Erythroblast (primary cell): ENCODE data around the gene ABHD16A.
A peak's percentile ranks its signal among the peaks of the same experiment; 100 is the strongest.
"Not testable (repeated sequence)": the region's sequence is repeated elsewhere in the genome, so short reads cannot be mapped to it uniquely, and the experiment has no call there.

Experiments
- DNase-seq, 2 experiments: peaks; one replicate each; lab custom pipeline; 2025; lab: John Stamatoyannopoulos, UW
- GATA1 ChIP-seq: IDR thresholded peaks from 2 replicates; pipeline ENCODE4 v1.6.1; 2011; ENCODE audit warnings: low read depth, mild to moderate bottlenecking, control low read depth, low read length, moderate library complexity
- POLR2A ChIP-seq: IDR thresholded peaks from 2 replicates; pipeline ENCODE4 v1.6.1; 2011; ENCODE audit warnings: mild to moderate bottlenecking, low read length

The ABHD16A gene

DNA sequence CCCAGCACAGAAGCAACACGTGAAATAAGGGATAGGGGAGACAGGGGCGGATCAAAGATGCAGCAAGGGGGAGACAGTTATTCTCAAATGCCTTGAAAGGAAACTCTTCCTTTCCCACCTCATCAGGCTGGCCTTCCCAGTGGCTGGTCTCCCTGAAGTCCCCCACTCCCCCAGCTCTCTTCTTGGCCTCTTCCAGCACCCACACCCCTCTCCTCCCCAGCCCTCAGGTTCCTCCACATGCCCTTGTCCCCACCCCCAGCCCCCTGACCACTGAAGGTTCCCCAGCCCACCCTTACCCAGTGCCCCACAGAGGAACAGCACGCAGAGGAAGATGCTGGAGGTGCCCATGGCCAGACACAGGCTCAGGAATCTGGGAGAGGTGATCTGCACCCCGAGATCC, 10.3 kb upstream of the ABHD16A start:
- TF ChIP-seq GATA1 = no peak
- TF ChIP-seq POLR2A = no peak
- no peak for DNase-seq

DNA sequence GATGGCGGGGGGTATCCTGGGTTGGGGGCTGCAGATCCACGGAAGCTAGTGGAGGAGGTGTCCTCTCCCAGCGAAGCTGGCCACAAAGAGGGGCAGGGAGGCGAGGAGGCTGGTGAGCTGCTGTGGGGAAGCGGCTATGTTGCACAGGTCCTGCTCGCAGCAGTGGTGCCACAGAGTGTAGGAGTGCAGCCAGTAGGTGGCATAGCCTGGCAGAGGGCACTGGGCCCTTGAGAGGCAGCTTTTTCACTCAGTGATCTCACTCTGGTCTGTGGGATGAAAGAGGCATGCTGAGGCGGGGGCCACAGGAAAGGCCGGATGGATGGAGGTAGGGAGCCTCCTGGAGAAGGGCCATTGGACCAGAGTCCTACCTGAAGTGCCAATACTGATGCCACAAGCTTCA, 9.2 kb upstream of the ABHD16A start:
- TF ChIP-seq GATA1 = no peak
- TF ChIP-seq POLR2A = no peak
- DNase-seq = no peak

DNA sequence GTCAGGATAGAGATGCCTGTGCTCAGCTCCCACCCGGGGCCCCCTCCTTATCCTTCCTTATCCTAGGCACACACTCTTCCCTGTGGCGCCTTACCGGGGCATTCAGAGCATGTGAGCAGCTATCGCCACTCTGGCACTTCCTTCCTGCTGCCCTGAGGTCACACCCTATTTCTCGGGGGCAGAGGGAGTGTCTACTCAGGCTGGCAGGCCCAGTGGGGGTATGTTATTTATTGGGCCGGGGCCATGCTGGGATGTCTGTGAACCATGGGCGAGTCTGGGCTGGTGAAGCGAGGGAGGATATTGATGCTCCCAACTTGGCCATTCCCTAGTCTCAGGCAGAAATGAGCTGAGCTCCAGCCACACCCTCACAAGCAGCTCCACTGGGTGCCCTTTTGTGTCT, 8.1 kb upstream of the ABHD16A start:
- TF ChIP-seq POLR2A (peak; percentile 50), GATA1 (no peak)
- DNase-seq = peak; percentile 45 to 57

GRCh38 chr6:31710523-31711219, 7.5 kb upstream of the ABHD16A start:
- TF ChIP-seq POLR2A (no peak), GATA1 (no peak)
- no peak for DNase-seq

GRCh38 chr6:31709157-31709556, 6.0 kb upstream of the ABHD16A start:
- not testable (repeated sequence) for DNase-seq

DNA sequence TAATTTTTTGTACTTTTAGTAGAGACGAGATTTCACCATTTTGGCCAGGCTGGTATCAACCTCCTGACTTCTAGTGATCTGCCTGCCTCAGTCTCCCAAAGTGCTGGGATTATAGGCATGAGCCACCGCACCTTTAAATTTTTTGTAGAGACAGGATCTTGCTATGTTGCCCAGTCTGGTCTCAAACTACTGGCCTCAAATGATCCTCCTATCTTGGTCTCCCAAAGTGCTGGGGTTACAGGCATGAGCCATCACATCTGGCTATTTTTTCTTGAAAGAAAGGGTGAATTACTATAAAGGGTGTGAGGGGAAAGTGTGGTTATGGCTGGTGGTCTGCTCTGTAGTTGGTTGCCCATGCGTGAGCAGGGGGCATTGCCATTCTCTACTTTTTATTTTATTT, 5.1 kb upstream of the ABHD16A start:
- no peak for TF ChIP-seq GATA1
- TF ChIP-seq POLR2A = no peak

GRCh38 chr6:31707701-31708100, 4.6 kb upstream of the ABHD16A start:
- DNase-seq = no peak
- no peak for TF ChIP-seq POLR2A
- TF ChIP-seq GATA1 = no peak

More for the DNA sequence above, 5.1 kb upstream of the ABHD16A start:
- no peak for DNase-seq

DNA sequence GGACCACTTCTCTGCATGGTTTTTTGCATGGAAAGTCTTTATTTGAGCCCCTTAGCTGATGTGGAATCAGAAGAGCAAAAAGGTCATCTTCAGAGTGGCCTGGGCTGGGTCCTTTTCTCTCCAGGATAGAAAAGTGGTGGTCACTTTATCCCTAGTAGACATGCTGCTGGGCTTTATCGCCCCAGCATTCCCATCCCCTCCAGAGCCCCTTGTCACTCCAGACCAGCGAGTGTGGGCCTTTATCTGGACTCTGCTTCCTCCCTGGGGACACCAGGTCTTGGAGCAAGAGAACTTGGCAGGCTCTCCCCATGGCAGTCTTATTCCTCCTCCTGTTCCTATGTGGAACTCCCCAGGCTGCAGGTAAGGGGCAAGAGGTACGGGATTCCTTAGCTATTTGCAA, 3.5 kb upstream of the ABHD16A start, which contains the start of gene LY6G6F:
Gene LY6G6F, plus strand, starts transcription at position 268 of the 400 bp plus-strand sequence. Its CDS starts 41 bp downstream, at position 309.
- TF ChIP-seq GATA1 (no peak), POLR2A (no peak)
- no peak for DNase-seq

DNA sequence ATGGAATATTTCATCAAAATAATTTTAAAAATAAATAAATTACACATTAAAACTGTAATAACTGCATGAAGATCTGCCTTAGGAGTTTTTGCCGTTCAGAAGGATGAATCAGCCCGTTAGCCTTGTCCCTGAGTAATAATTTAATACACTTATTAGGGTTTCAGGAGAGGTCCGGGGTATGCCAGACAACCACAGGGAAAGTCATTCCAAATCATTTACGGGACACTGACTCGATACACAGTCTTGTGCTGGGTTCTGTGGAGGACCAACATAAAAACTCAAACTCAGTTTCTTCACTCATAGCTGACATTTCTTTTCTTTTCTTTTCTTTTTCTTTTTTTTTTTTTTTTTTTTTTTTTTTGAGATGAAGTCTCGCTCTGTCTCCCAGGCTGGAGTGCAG, 2.8 kb upstream of the ABHD16A start:
- no peak for DNase-seq
- TF ChIP-seq GATA1 (no peak), POLR2A (no peak)

DNA sequence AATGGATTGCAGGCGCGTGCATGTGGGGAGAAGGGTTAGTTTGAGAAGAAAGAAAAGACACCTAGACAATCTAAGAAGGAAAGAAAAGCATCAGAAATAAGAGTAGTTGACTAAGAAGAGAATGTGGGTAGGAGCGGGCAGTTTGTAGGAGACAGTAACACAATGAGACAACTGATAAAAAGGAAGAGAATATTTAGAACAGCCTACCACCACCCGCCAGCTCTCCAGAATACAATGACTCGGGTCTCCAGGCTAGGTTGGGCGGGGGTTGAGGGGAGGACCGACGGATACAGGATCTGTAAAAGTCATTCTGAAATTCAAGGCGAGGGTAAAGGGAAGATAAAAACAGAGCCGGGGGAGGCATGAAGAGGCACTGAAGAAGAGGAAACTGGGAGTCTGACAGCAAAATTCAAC, 712 bp downstream of the ABHD16A start:
- no peak for TF ChIP-seq POLR2A
- no peak for TF ChIP-seq GATA1
- peak; percentile 74 to 83 for DNase-seq

DNA sequence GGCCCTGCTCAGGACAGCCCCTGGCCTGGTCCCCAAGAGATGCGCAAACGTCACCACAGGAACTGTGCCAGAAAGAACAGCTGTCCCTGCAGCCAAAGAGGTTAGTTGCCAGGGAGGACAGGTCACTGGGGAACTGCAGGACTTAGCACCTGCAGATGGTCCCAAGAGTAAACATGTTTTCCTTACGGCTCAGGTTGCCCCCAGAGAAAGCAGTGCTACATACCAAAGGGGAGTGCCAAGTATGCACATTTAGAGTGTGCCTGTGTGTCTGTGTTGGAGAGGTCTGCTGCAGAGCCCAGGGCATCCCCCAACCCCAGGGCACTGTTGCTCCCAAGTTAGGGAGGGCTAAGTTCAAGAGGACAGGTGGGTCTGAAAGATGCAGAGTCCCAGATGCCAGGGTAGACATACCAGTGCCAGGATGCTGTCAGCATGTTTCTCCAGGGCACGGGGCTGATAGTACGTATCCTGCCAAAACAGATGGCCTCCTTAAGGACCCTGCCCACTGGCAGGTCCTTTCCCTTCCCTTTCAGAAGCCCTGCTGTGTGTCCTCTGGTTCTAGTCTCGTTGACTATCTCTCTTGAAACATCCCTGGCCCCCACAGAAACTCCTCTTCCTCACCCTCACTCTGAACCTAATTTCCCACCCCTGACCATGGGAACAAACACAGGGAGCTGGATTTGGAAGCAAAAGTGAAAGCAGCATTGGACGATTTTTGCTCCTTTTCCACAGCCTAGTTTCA, 1.3 kb downstream of the ABHD16A start:
- no peak for TF ChIP-seq POLR2A
- no peak for TF ChIP-seq GATA1
- peak; percentile 76 to 84 for DNase-seq

DNA sequence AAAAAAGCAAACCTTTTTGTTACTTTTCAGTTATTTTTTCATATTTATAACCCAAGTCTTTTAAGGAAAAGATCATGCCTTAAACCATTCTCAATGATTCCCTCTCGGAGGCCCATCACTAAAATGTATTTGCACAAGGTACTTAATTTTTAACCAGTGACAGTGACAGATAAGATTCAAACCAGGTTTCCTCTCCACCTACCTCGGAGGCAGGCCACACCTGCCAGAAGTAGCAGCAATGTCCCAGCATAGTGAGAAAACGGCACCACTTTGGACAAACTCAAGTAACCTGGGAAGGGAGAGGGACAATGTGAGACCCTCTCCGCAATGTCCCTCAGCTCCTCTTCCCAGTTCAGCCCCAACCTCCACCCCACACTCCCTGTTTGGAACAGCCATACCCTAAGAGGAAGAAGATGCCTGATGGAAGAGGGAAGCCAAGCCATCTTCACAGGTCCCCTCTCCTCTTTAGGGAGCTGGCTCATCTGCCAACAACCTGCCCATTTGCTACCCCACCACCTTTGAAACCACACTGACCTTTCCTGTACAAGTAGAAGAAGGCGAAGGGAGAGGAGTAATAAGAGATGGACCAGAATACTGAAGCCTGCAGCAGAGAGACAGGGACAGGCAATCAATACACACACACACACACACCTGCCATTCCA, 2.3 kb downstream of the ABHD16A start:
- DNase-seq = no peak
- TF ChIP-seq POLR2A = no peak

- no peak for DNase-seq
- TF ChIP-seq POLR2A (no peak), GATA1 (no peak)
Observed at GRCh38 chr6:31697555-31697954, 5.6 kb downstream of the ABHD16A start.

GRCh38 chr6:31693535-31693934, 9.6 kb downstream of the ABHD16A start:
- TF ChIP-seq GATA1 (no peak), POLR2A (no peak)
- DNase-seq = no peak

DNA sequence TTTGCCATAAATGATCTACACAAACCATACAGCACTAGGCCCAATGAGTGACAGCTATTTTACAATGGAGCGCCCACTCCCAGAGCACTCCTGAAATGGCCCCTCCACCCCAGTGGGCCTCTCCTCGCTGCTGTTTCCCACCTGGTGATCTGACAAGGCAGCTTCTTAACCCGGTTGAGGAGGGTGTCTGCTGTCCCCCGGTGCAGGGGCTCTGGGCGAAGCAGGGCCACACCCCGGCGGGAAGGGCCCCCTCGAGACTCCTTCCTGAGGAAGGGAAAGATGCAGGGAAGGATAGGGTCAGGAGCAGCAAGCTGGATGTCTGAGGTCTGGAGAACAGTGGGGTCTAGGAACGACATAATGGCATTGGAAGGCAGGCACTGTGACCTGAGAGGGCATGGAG, 10.2 kb downstream of the ABHD16A start:
- no peak for DNase-seq
- TF ChIP-seq POLR2A (no peak), GATA1 (no peak)
